Measurements from ENCODE around the gene TBX2. TPM values are rescaled to one million over a fixed set of nuclear protein-coding genes. Genes with fewer than 3 reads are reported as not detected.
A peak's percentile ranks its signal among the peaks of the same experiment; 100 is the strongest.

The TBX2 gene
- total and polyA plus RNA-seq, 2 of the 13 experiments (the other 11 are each of a cell fraction or from before 2014, with no cell fraction given): 2.8 to 15.3 TPM

DNA sequence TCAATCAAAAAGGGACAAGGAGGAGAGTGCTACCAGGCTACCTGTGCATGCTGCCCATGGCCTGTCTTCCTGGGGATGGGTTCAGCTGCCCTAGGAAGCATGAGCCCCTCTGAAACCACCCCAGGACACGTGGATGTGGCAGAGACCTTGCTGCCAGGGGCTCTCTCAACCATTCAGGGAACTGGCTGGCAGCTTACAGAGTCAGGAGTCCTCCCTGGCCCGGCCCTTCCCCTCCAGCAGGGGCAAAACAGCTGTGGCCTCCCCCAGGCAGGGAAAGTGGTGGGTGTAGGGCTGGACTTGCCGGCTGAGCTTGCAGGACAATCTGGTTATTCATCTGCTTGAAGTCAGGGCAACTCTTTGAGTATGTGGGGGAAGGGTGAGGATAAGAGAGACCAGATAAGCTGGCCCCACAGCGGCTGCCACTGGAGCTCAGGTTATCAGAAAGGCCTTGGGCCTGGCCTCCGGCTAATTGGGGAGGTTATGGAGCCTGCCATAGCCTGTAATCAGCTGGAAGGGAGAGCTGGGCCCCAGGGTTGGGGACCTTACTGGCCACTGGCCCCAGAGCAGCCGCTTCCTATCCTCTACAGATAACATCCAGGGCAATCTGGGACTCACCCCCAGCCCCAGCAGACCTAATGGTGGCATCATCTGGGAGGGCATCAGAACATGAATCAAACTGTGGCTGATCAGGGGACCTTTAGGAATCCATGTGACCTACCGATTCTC is 5.6 kb upstream of the TBX2 start (continued):
- TF ChIP-seq DPF2 (CRISPR knock-in tag; IDR thresholded peaks at IDR 0.05; ENCODE audit: borderline replicate concordance, low read depth) (peak; percentile 74), ZFX (CRISPR knock-in tag; IDR thresholded peaks at IDR 0.05; ENCODE audit: low read depth) (peak; percentile 87; the same call in 1 of the 2 replicates), ARNTL (CRISPR knock-in tag; IDR thresholded peaks at IDR 0.05) (peak; percentile 78; the same call in 1 of the 2 replicates), SATB2 (CRISPR knock-in tag; IDR thresholded peaks at IDR 0.05) (0 out of 2 replicates have a peak, but pooled peaks have one; percentile 63), RBM39 (IDR thresholded peaks at IDR 0.05; ENCODE audit: low read depth, low read length, poor library complexity, severe bottlenecking) (peak; percentile 85), GABPA (IDR thresholded peaks at IDR 0.05; ENCODE audit: low read depth, low read length) (no peak), GABPA (CRISPR knock-in tag; IDR thresholded peaks at IDR 0.05; ENCODE audit: low read depth) (no peak), ZNF775 (CRISPR knock-in tag; IDR thresholded peaks at IDR 0.05; ENCODE audit: borderline replicate concordance) (no peak), RAD51 (IDR thresholded peaks at IDR 0.05; ENCODE audit: borderline replicate concordance) (no peak), ZNF263 (CRISPR knock-in tag; IDR thresholded peaks at IDR 0.05) (peak; percentile 95), ZZZ3 (CRISPR knock-in tag; IDR thresholded peaks at IDR 0.05; ENCODE audit: borderline replicate concordance) (peak; percentile 68), FUBP1 (CRISPR knock-in tag; IDR thresholded peaks at IDR 0.05; ENCODE audit: borderline replicate concordance) (no peak), DNMT1 (CRISPR knock-in tag; IDR thresholded peaks at IDR 0.05) (0 out of 2 replicates have a peak, but pooled peaks have one; percentile 12), ZNF607 (CRISPR knock-in tag; IDR thresholded peaks at IDR 0.05; ENCODE audit: borderline replicate concordance) (no peak), ZSCAN25 (CRISPR knock-in tag; IDR thresholded peaks at IDR 0.05) (peak; percentile 65; the same call in 1 of the 2 replicates), KMT2A (CRISPR knock-in tag; IDR thresholded peaks at IDR 0.05) (no peak), ZFP36L1 (CRISPR knock-in tag; IDR thresholded peaks at IDR 0.05) (no peak), CBX1 (IDR thresholded peaks at IDR 0.05; ENCODE audit: low read depth) (no peak), SCMH1 (CRISPR knock-in tag; IDR thresholded peaks at IDR 0.05; ENCODE audit: borderline replicate concordance) (no peak)
- TF ChIP-seq, protein P1, sequence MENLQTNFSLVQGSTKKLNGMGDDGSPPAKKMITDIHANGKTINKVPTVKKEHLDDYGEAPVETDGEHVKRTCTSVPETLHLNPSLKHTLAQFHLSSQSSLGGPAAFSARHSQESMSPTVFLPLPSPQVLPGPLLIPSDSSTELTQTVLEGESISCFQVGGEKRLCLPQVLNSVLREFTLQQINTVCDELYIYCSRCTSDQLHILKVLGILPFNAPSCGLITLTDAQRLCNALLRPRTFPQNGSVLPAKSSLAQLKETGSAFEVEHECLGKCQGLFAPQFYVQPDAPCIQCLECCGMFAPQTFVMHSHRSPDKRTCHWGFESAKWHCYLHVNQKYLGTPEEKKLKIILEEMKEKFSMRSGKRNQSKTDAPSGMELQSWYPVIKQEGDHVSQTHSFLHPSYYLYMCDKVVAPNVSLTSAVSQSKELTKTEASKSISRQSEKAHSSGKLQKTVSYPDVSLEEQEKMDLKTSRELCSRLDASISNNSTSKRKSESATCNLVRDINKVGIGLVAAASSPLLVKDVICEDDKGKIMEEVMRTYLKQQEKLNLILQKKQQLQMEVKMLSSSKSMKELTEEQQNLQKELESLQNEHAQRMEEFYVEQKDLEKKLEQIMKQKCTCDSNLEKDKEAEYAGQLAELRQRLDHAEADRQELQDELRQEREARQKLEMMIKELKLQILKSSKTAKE (CRISPR knock-in tag; IDR thresholded peaks at IDR 0.05; ENCODE audit: borderline replicate concordance): no peak
- TF ChIP-seq, protein P2, sequence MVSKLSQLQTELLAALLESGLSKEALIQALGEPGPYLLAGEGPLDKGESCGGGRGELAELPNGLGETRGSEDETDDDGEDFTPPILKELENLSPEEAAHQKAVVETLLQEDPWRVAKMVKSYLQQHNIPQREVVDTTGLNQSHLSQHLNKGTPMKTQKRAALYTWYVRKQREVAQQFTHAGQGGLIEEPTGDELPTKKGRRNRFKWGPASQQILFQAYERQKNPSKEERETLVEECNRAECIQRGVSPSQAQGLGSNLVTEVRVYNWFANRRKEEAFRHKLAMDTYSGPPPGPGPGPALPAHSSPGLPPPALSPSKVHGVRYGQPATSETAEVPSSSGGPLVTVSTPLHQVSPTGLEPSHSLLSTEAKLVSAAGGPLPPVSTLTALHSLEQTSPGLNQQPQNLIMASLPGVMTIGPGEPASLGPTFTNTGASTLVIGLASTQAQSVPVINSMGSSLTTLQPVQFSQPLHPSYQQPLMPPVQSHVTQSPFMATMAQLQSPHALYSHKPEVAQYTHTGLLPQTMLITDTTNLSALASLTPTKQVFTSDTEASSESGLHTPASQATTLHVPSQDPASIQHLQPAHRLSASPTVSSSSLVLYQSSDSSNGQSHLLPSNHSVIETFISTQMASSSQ (IDR thresholded peaks at IDR 0.05; ENCODE audit: low read depth): no peak
- TF ChIP-seq, protein P2 (CRISPR knock-in tag; IDR thresholded peaks at IDR 0.05; ENCODE audit: borderline replicate concordance): peak; percentile 95
